ENCODE results near the gene LMLN.
"Not testable (repeated sequence)": the region's sequence is repeated elsewhere in the genome, so short reads cannot be mapped to it uniquely, and the experiment has no call there.

GRCh38 chr3:197967337-197967989 is 7.4 kb downstream of the LMLN start:
- not testable (repeated sequence) for TF ChIP-seq CTCF (conservative IDR thresholded peaks at IDR 0.05; ENCODE audit: low read length); EZH2phosphoT487 (IDR thresholded peaks at IDR 0.05; ENCODE audit: borderline replicate concordance, low read depth, low read length)

Measured in OCI-LY7 (cell line).